NT2/D1 (cell line): Measurements from ENCODE around the gene ADCY3.

Experiments
- SUZ12 ChIP-seq: IDR thresholded peaks from 2 replicates; pipeline ENCODE4 v1.6.1; 2011; ENCODE audit not compliant: insufficient read length, insufficient read depth; ENCODE audit errors: extremely low read depth
- YY1 ChIP-seq: IDR thresholded peaks from 2 replicates; pipeline ENCODE4 v1.6.1; 2011; ENCODE audit not compliant: insufficient read length, insufficient read depth
- ZNF274 ChIP-seq: IDR thresholded peaks from 2 replicates; pipeline ENCODE4 v1.6.1; 2011; ENCODE audit warnings: mild to moderate bottlenecking, low read depth, low read length

- TF ChIP-seq YY1 = no peak
- no peak for TF ChIP-seq SUZ12
- TF ChIP-seq ZNF274 = no peak
Measured at GRCh38 chr2:24912523-24912922, 7.5 kb downstream of the ADCY3 start.
